ENCODE measurements around the gene MIF4GD.

Gene MIF4GD

GRCh38 chr17:75313941-75314551 is 43.0 kb upstream of the MIF4GD start:
- no peak for TF ChIP-seq CTCF (conservative IDR thresholded peaks at IDR 0.05)
- no peak overlapping the region for H3K27ac ChIP-seq

GRCh38 chr17:75308732-75309629 is 38.0 kb upstream of the MIF4GD start:
- no peak for TF ChIP-seq CTCF (conservative IDR thresholded peaks at IDR 0.05)

DNA sequence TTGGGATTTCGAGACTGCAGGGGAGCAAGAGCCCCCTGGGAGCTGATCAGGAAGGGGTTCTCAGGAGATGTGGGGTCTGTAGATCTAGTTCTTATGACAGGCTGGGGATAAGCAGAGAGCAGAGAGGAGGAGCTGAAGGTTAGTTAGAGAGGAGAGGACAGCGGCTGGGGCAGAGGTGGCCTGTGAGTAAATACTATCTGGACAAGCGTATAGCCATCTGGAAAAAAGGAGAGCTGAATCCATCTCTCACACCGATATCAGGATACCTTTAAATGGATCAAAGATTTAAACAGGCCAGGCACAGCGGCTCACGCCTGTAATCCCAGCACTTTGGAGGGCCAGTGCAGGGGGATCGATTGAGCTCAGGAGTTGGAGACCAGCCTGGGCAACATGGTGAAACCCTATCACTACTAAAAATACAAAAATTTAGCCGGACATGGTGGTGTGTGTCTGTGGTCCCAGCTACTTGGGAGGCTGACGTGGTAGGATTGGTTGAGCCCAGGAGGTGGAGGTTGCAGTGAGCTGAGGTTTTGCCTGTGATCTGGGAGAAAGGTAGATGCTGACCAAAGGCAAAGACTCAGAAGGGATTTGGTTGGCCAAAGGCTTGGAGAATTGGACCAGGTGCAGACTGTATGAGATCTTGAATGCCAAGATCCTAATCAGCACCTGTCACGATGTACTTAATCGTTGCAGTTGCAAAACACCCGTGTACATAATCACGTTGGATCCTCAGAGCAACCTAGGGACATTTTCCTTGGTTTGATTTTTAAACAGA is 37.1 kb upstream of the MIF4GD start:
- no peak overlapping the region for H3K27ac ChIP-seq
- TF ChIP-seq CTCF (conservative IDR thresholded peaks at IDR 0.05): no peak

More at GRCh38 chr17:75308732-75309629, 38.0 kb upstream of the MIF4GD start:
- H3K27ac ChIP-seq: no peak overlapping the region

DNA sequence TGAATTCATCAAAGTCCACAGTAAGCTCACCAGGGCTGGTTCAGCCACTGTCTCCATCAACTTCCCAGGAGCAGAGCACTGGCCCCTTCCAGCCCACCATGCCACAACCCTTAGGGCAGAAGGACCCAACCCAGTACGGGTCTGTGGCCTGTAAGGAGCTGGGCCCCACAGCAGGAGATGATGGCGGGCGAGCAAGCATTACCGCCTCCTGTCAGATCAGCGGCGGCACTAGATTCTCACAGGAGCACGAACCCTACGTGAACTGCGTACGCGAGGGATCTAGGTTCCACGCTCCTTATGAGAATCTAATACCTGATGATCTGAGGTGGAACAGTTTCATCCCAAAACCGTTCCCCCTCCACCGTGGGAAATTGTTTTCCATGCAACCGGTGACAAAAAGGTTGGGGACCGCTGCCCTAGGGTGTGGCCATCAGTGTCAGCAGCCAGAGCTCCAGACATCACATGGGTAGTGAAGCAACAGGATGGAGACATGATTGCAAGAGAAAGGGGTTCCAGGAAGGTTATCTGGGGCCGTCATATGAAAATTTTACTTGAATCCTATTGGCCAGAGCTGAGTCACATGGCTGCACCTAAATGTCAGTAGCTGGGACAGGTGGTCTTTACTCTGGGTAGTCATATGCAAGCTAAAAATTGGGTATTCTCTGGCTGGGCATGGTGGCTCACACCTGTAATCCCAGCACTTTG is 30.6 kb upstream of the MIF4GD start:
- no peak overlapping the region for H3K27ac ChIP-seq
- TF ChIP-seq CTCF (conservative IDR thresholded peaks at IDR 0.05): no peak

DNA sequence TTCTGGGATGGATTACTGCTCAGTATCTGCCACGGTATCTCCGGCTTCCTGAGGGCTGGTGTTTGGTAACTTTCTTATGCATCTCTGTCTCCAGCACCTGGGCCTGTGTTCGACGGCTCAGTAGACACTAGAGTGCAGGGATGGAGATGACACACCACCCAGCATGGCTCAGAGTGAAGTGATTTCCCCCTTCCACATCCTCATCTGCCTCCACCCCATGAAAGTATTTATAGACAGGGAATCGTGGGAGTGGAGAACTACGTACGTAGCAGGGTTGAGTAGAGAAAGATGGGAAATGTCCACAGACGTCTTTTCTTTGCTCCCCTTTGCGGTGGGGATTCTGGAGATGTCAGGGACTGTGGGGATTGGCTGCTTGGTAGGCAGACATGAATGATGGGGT is 30.0 kb upstream of the MIF4GD start:
- no peak overlapping the region for H3K27ac ChIP-seq
- TF ChIP-seq CTCF (conservative IDR thresholded peaks at IDR 0.05): no peak

GRCh38 chr17:75300280-75300679 is 29.2 kb upstream of the MIF4GD start:
- no peak for TF ChIP-seq CTCF (conservative IDR thresholded peaks at IDR 0.05)

More at GRCh38 chr17:75300280-75300679, 29.2 kb upstream of the MIF4GD start:
- no peak overlapping the region for H3K27ac ChIP-seq

Measured in VCaP (cell line).